ENCODE results near the gene ZNF80.

GRCh38 chr3:114194750-114195149 is 42.6 kb downstream of the ZNF80 start:
- TF ChIP-seq CTCF (IDR thresholded peaks at IDR 0.05) (no peak), POLR2A (IDR thresholded peaks at IDR 0.05) (no peak)

Measured in right lobe of liver (tissue), 4 donors.